GM21423 (cell line): ENCODE measurements around the gene HEPH.
"Not testable (repeated sequence)": the region's sequence is repeated elsewhere in the genome, so short reads cannot be mapped to it uniquely, and the experiment has no call there.

ENCODE experiments used
- ATAC-seq: cut with Tn5 transposase; IDR thresholded peaks from one replicate; pipeline ENCODE4 v1.9.1; 2021; ENCODE audit warnings: mild to moderate bottlenecking, moderate library complexity; ENCODE audit not compliant: unreplicated experiment

HEPH gene, protein sequence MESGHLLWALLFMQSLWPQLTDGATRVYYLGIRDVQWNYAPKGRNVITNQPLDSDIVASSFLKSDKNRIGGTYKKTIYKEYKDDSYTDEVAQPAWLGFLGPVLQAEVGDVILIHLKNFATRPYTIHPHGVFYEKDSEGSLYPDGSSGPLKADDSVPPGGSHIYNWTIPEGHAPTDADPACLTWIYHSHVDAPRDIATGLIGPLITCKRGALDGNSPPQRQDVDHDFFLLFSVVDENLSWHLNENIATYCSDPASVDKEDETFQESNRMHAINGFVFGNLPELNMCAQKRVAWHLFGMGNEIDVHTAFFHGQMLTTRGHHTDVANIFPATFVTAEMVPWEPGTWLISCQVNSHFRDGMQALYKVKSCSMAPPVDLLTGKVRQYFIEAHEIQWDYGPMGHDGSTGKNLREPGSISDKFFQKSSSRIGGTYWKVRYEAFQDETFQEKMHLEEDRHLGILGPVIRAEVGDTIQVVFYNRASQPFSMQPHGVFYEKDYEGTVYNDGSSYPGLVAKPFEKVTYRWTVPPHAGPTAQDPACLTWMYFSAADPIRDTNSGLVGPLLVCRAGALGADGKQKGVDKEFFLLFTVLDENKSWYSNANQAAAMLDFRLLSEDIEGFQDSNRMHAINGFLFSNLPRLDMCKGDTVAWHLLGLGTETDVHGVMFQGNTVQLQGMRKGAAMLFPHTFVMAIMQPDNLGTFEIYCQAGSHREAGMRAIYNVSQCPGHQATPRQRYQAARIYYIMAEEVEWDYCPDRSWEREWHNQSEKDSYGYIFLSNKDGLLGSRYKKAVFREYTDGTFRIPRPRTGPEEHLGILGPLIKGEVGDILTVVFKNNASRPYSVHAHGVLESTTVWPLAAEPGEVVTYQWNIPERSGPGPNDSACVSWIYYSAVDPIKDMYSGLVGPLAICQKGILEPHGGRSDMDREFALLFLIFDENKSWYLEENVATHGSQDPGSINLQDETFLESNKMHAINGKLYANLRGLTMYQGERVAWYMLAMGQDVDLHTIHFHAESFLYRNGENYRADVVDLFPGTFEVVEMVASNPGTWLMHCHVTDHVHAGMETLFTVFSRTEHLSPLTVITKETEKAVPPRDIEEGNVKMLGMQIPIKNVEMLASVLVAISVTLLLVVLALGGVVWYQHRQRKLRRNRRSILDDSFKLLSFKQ

DNA sequence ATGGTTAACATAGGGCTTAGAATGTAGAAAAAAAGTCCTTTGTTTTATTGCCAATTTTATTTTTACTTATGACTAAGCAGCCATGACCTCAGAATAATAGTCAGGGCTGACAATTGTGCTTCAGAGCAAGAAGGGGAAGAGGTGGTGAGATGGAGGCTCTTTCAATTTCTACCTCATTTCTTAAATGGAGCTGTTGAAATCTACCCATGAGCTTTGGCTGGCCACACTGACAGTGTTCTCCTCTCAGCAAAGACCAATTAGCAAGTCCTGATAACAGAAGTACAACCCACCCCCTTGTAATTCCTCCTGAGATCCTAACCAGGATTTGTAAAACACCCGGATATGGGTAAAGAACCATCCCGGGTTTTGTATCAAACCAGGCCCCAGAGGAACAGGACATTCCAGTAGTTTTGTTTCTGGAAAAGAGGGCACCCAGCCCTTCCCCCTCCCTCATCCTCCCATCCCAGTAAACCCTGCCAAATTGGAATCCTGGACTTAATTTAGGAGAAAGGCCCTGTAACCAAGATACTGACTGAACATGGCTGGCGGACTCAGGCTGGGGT, at the start of gene HEPH:
Gene HEPH, plus strand, starts transcription at position 399 of the 563 bp plus-strand sequence. CDS start 6,324 bp downstream, outside the sequence.
- ATAC-seq = peak; percentile 62

DNA sequence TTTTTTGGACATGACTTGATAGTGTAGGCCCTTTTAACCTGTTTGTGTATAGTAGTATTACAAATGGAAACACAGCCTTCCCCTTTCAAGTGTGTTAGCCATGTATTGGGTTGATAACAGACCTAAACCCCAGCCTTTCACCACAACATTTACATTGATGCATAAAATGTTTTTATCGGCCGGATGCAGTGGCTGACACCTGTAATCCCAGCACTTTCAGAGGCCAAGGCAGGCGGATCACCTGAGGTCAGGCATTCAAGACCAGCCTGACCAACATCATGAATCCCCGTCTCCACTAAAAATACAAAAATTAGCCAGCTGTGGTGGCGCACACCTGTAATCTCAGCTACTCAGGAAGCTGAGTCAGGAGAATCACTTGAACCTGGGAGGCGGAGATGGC, 45.3 kb upstream of the HEPH start:
- ATAC-seq = not testable (repeated sequence)

DNA sequence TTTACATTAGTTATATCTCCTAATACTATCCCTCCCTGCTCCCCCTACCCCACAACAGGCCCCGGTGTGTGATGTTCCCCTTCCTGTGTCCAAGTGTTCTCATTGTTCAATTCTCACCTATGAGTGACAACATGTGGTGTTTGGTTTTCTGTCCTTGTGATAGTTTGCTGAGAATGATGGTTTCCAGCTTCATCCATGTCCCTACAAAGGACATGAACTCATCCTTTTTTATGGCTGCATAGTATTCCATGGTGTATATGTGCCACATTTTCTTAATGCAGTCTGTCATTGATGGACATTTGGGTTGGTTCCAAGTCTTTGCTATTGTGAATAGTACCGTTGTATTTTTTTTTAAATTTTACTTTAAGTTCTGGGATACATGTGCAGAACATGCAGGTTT, 42.7 kb upstream of the HEPH start:
- ATAC-seq = not testable (repeated sequence)

DNA sequence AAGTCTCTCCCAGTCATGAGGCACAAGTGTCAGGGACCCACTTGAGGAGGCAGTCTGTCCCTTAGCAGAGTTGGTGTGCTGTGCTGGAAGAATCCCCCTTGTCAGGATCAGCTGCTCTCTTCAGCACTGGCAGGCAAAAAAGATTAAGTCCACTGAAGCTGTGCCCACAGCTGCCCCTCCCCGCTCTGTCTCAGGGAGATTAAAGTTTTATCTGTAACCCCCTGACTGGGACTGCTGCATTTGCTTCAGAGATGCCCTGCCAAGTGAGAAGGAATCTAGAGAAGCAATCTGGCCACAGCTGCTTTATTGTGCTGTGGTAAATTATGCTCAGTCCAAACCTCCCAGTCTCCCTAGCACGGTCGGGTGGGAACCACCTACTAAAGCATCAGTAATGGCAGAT, 37.4 kb upstream of the HEPH start:
- no peak for ATAC-seq

- ATAC-seq = no peak
These were observed 33.6 kb upstream of the HEPH start for GRCh38 chrX:66130469-66130868.

DNA sequence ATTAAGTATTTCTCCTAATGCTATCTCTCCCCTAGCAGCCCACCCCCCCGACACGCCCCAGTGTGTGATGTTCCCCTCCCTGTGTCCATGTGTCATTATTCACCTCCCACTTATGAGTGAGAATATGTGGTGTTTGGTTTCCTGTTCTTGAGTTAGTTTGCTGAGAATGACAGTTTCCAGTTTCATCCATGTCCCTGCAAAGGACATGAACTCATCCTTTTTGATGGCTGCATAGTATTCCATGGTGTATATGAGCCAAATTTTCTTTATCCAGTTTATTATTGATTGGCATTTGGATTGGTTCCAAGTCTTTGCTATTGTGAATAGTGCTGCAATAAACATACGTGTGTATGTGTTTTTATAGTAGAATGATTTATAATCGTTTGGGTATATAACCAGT, 28.8 kb upstream of the HEPH start:
- ATAC-seq = not testable (repeated sequence)

GRCh38 chrX:66142351-66142750, 21.7 kb upstream of the HEPH start:
- no peak for ATAC-seq

GRCh38 chrX:66144258-66144657, 19.8 kb upstream of the HEPH start:
- no peak for ATAC-seq

GRCh38 chrX:66149519-66149918, 14.5 kb upstream of the HEPH start:
- ATAC-seq = no peak

- ATAC-seq = no peak
These were observed 13.9 kb upstream of the HEPH start for GRCh38 chrX:66150163-66150562.

- ATAC-seq = no peak
These were observed 1.7 kb upstream of the HEPH start for GRCh38 chrX:66162331-66162822.

GRCh38 chrX:66163447-66163846, 600 bp upstream of the HEPH start:
- peak; percentile 59 for ATAC-seq

DNA sequence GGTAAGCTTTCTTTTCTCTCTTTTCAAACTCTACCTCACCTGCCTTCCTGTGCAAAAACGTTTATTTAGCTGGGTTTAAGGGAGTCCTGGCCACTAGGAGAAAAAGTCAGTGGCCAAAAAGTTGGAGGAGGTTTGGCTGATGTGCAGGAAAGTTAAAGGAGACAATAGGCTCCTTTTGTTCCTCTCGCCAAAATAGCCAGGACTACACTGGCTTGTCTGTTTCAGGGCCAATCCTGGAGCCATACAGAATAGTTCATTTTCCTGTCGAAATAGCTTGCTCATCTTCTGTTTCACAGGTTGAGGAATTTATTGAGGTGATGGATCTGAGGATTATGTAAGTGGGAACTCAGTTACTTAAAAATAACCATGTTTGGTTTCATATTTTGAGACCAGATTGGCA, 423 bp downstream of the HEPH start:
- no peak for ATAC-seq

GRCh38 chrX:66164931-66165330, 884 bp downstream of the HEPH start:
- no peak for ATAC-seq

- ATAC-seq = no peak
These were observed 2.6 kb downstream of the HEPH start for GRCh38 chrX:66166671-66167070.

- no peak for ATAC-seq
These were observed 3.4 kb downstream of the HEPH start for GRCh38 chrX:66167431-66167830.

DNA sequence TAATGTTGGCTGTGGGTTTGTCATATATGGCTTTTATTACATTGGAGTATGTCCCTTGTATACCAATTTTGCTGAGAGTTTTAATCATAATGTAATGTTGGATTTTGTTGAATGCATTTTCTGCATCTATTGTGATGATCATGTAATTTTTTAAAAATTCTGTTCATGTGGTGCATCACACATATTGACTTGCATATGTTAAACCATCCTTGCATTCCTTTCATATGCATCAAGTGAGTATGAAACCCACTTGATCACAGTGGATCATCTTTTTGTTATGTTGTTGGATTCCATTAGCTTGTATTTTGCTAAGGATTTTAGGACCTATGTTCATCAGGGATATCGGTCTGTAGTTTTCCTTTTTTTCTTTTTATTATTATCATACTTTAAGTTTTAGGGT, 12.1 kb downstream of the HEPH start:
- no peak for ATAC-seq

DNA sequence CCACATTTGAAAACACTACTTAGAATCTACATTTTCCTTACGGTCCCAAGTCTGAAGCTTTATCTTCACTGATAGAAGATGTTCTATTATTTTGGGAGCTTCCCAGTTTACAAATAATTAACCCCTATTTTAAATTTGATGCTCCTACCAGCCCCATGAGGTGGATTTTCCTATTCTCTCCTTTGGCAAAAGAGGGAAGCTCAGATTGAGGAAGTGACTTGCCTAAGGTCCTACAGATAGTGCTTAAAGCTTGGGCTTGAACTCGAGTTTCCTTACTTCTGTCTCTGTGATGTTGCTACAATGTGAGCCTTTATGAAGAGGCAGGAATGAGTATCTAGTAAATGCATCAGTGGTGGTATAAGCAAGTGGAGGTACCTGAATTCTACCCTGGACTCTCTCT, 27.5 kb downstream of the HEPH start:
- ATAC-seq = no peak

DNA sequence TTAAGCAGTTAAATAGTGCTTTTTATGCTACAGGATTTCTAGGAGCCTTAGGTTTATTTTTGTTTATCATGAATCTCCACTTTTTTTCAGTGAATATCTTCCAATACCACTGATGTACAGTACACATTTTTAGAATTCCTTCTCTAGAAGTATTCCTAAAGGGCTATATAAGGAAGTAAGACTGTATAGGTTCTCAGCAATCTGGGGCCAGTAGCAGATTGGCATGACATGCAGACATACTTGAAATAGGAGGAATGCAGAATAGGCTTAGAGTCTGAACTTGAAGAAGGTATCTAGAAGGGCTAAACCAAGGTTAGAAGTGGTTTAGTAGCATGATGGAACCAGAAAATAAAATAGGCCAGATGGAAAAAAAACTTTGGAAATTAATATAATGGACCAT, 29.8 kb downstream of the HEPH start:
- no peak for ATAC-seq

DNA sequence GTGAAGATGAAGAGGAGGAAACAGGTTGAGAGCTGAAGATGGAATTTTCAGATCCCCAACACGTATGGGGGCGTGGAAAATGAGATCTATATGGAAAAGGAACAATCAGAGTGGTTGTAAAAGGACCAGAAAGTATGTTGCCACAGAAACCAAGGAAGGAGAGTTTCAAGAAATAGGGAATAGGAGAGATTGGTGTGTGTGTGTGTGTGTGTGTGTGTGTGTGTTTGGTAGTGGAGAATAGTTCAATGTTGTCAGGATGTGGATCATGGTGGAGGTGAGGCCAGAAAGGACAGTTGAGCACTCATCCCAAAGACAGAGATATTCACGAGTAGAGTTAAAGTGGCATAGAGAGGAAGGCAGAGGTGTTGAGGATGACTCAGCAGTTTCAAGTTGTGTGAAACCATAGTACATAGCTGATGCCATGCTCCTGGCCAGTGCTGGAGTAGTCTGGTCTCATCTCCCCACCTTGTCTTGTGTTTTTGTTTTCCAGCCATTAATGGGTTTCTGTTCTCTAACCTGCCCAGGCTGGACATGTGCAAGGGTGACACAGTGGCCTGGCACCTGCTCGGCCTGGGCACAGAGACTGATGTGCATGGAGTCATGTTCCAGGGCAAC, 36.1 kb downstream of the HEPH start:
- no peak for ATAC-seq
